WERI-Rb-1 (cell line): ENCODE results near the gene MBP.

Experiments used
- DNase-seq: peaks from one replicate; pipeline ENCODE4 v3.0.0-alpha.2; 2020
- H3K27ac ChIP-seq: fragments of 250-450 bp; sonication (Bioruptor Pico); 2 replicates; pipeline ENCODE4 v1.5.1; 2020; ENCODE audit warnings: mild to moderate bottlenecking, moderate library complexity
- H3K27me3 ChIP-seq: fragments of 250-450 bp; sonication (Bioruptor Pico); 2 replicates; pipeline ENCODE4 v1.5.1; 2021; ENCODE audit warnings: mild to moderate bottlenecking, low read depth, moderate library complexity; ENCODE audit not compliant: insufficient read depth, severe bottlenecking
- H3K36me3 ChIP-seq: fragments of 250-450 bp; sonication (Bioruptor Pico); 2 replicates; pipeline ENCODE4 v1.5.1; 2020; ENCODE audit warnings: mild to moderate bottlenecking, moderate library complexity
- H3K4me3 ChIP-seq: 2 replicates; pipeline ENCODE4 v1.5.1; 2011; ENCODE audit warnings: low read depth, mild to moderate bottlenecking, control low read depth, low read length
- H3K9me3 ChIP-seq: fragments of 250-450 bp; sonication (Bioruptor Pico); 2 replicates; pipeline ENCODE4 v1.5.1; 2021; ENCODE audit warnings: mild to moderate bottlenecking, moderate library complexity; ENCODE audit not compliant: severe bottlenecking
- TF ChIP-seq, protein P1 (sequence below): IDR thresholded peaks from 2 replicates; pipeline ENCODE4 v1.5.1; 2011; ENCODE audit warnings: low read depth, mild to moderate bottlenecking, control low read depth, inconsistent platforms, low read length

Gene MBP

DNA sequence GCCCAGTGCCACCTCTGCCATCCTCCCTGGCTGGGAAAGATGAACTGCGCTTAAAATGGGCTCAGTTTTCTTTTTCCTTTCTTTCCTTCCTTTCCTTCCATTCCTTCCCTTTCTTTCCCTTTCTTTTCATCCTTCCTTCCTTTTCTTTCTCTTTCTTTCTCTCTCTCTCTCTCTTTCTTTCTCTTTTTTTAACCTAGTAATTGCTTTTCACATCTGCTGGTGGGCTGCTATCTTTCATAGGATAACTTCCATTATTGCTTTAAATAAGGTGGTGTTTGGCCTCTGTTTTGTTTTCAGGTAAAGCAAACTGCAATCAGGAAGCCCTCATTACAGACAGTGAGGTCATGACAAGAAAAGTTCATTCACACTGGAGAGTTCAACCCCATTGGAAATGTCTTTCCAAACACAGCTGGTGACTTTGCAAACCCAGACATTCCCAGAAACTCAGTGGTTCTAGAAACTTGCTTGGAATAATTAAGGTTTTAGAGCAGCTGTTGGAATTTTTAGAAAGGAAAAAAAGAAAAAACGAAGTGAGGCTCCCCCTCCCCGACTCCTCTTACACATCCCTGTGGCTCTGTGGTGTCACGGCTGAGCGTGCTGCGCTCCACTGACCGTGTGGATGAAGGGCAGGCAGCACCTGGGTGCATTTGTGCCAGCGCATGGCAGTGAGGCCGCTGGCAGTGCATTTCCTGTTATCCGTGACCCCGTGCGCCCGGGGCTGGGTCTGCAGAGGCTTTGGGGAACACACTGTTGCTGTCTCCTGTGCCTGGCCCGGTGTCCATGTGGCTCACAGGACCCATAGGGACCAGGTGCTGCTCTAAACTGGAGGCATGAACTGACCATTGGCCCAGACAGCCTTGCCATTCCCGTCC lies 76.9 kb downstream of the MBP start:
- Histone ChIP-seq H3K36me3 (no peaks in the 10 kb centered on the region), H3K27ac (no peak overlapping the region), H3K9me3 (no peaks in the 10 kb centered on the region), H3K27me3 (no peaks in the 10 kb centered on the region), H3K4me3 (no peak overlapping the region)
- TF ChIP-seq, protein P1, sequence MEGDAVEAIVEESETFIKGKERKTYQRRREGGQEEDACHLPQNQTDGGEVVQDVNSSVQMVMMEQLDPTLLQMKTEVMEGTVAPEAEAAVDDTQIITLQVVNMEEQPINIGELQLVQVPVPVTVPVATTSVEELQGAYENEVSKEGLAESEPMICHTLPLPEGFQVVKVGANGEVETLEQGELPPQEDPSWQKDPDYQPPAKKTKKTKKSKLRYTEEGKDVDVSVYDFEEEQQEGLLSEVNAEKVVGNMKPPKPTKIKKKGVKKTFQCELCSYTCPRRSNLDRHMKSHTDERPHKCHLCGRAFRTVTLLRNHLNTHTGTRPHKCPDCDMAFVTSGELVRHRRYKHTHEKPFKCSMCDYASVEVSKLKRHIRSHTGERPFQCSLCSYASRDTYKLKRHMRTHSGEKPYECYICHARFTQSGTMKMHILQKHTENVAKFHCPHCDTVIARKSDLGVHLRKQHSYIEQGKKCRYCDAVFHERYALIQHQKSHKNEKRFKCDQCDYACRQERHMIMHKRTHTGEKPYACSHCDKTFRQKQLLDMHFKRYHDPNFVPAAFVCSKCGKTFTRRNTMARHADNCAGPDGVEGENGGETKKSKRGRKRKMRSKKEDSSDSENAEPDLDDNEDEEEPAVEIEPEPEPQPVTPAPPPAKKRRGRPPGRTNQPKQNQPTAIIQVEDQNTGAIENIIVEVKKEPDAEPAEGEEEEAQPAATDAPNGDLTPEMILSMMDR, result no peak
- no peak for DNase-seq

GRCh38 chr18:77054606-77055428 lies 77.8 kb downstream of the MBP start:
- no peaks in the 10 kb centered on the region for H3K9me3 ChIP-seq
- DNase-seq, result peak; percentile 88
- no peak overlapping the region for H3K27ac ChIP-seq
- no peaks in the 10 kb centered on the region for H3K27me3 ChIP-seq
- H3K36me3 ChIP-seq, result no peaks in the 10 kb centered on the region
- TF ChIP-seq, protein P1, result peak; percentile 96
- H3K4me3 ChIP-seq, result no peak overlapping the region

GRCh38 chr18:77054288-77054605 lies 78.3 kb downstream of the MBP start:
- no peaks in the 10 kb centered on the region for H3K9me3 ChIP-seq
- H3K4me3 ChIP-seq, result no peak overlapping the region
- no peaks in the 10 kb centered on the region for H3K27me3 ChIP-seq
- no peaks in the 10 kb centered on the region for H3K36me3 ChIP-seq
- H3K27ac ChIP-seq, result no peak overlapping the region
- DNase-seq, result peak; percentile 19
- TF ChIP-seq, protein P1, result no peak

DNA sequence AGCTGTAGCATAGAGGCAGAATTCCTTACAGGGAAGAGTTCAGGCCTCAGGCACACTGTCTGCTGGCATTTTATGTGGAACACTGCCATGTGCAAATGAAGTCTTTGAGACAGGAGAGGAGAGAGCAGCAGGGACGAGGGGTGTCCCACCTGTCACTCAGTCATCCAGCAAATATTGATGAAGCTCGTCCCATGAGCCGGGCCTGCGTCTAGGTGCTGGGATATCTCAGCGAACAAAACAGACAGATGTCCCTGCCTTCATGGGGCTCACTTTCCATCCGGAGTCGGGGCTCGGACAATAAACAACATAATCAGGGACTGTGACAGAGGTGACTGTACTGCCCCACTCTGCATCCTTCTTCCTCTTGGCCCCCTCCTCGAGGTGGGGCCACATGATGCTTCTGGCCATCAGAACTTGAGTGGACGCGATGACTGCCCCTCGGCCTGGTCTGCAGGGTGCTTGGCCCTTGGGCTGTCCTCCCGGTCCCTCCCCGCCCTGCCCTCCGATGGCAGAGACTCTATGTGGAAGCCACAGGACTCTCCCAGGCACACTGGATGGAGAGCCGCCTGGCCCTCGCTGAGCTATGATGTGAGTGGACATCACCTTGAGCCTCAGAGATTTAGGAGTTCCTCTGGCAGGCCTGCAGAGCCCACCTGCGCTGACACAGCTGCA lies 78.8 kb downstream of the MBP start:
- DNase-seq, result no peak
- TF ChIP-seq, protein P1, result no peak
- Histone ChIP-seq H3K4me3 (no peak overlapping the region), H3K9me3 (no peaks in the 10 kb centered on the region), H3K36me3 (no peaks in the 10 kb centered on the region), H3K27me3 (no peaks in the 10 kb centered on the region), H3K27ac (no peak overlapping the region)

DNA sequence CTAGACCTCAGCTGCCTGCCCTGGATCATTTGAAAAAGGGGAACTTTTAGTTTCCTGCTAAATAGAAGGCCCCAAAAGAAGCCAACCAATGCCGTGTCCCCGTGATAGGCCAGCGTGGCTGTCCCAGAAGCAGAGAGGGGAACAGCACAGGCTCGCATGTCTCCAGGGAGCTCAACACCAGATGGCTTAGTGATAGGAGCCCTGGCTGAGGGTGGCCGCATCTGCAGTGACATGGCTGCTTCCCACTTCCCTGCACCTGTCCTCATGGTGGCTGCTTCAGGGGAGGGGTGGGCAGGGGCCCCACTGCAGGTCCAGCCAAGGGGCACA lies 79.6 kb downstream of the MBP start:
- no peak overlapping the region for H3K27ac ChIP-seq
- TF ChIP-seq, protein P1, result no peak
- no peaks in the 10 kb centered on the region for H3K9me3 ChIP-seq
- DNase-seq, result peak; percentile 22
- no peaks in the 10 kb centered on the region for H3K27me3 ChIP-seq
- H3K36me3 ChIP-seq, result no peaks in the 10 kb centered on the region
- no peak overlapping the region for H3K4me3 ChIP-seq
